Stomach (tissue), 9 donors: ENCODE results near the gene THAP3. TPM values are rescaled to one million over a fixed set of nuclear protein-coding genes. Genes with fewer than 3 reads are reported as not detected.

ENCODE experiments used
- DNase-seq, 2 donors: peaks; one replicate each; pipeline versions ENCODE4 v3.0.0 to v3.0.0-alpha.2; 2013 to 2019
- H3K27ac ChIP-seq, 5 donors: fragments of 200-600 bp in 4 of 5; sonication (generic) in 4 of 5; one replicate each; pipeline ENCODE4 v1.5.1; 2013 to 2019; ENCODE audit warnings: mild to moderate bottlenecking in 1 of 5, moderate library complexity in 1 of 5
- H3K27me3 ChIP-seq, 3 donors: fragments of 200-600 bp; sonication (generic); one replicate each; pipeline ENCODE4 v1.5.1; 2017 to 2019; ENCODE audit warnings: mixed run types in 1 of 3
- H3K36me3 ChIP-seq, 4 donors: fragments of 200-600 bp; sonication (generic); 1 replicate in 3 of 4; 2 replicates in 1 of 4; pipeline ENCODE4 v1.5.1; 2016 to 2019
- H3K4me1 ChIP-seq, 4 donors: fragments of 200-600 bp; sonication (generic); one replicate each; pipeline ENCODE4 v1.5.1; 2016 to 2019
- H3K4me3 ChIP-seq, 4 donors: fragments of 200-600 bp; sonication (generic) in 3 of 4; one replicate each; pipeline ENCODE4 v1.5.1; 2016 to 2019; ENCODE audit warnings: mild to moderate bottlenecking in 1 of 4
- H3K9me3 ChIP-seq, 4 donors: fragments of 200-600 bp; sonication (generic); one replicate each; pipeline ENCODE4 v1.5.1; 2016 to 2019
- CTCF ChIP-seq, 7 experiments: fragments of 450-650 bp in 4 of 7; fragments of 200-600 bp in 3 of 7; sonication (generic) in 3 of 7; IDR thresholded peaks; one replicate each; pipeline ENCODE4 v1.5.1; 2016 to 2019; ENCODE audit warnings: antibody characterized with exemption in 7 of 7, control low read depth in 2 of 7, mild to moderate bottlenecking in 1 of 7
- EP300 ChIP-seq: sonication (generic); formaldehyde crosslinking; IDR thresholded peaks from one replicate; pipeline ENCODE4 v1.6.1; 2017; ENCODE audit warnings: antibody characterized with exemption
- POLR2A ChIP-seq, 4 donors: fragments of 450-650 bp; IDR thresholded peaks; one replicate each; pipeline ENCODE4 v1.6.1; 2016; ENCODE audit warnings: antibody characterized with exemption in 4 of 4, control low read depth in 2 of 4, mild to moderate bottlenecking in 1 of 4, moderate library complexity in 1 of 4
- POLR2AphosphoS5 ChIP-seq, 3 donors: sonication (generic); formaldehyde crosslinking; IDR thresholded peaks; one replicate each; pipeline ENCODE4 v1.6.1; 2016; ENCODE audit warnings: antibody characterized with exemption in 3 of 3
- WGBS, 5 donors: extraction: QIAGEN DNeasy Blood & Tissue Kit in 3 of 5; methylation state at CpG; one replicate each; pipeline versions ENCODE4 v1.1.5 to v1.1.7; 2013 to 2018; 5-methylcytosine and 5-hydroxymethylcytosine counted together
- intact Hi-C: fragments of 100-400 bp; cut with DNase I; formaldehyde crosslinking; loops from one replicate; pipeline ENCODE4 v1.15.1; 2023; ENCODE audit warnings: low total_unique reads
- polyA plus RNA-seq, 3 donors: library from polyadenylated mRNA; stranded (reverse); fragments of 200-250 nt; gene quantifications; one replicate each; pipeline ENCODE4 v1.2.3, GENCODE V29; 2013
- total RNA-seq, 5 donors: library from RNA; depleted of rRNA; stranded (reverse); fragments of >200 nt; gene quantifications; one replicate each; pipeline versions ENCODE4 v1.1.0 to v1.2.3, GENCODE V29; 2014 to 2016
- donor health status: healthy with polysubstance abuse.
- donor health status: Bipolar disorder and iron deficiency.
- donor health status: healthy.

THAP3 gene
- total and polyA plus RNA-seq, 8 donors = 5.8 to 116 (median 17.3) TPM

GRCh38 chr1:6614019-6614928, 10.4 kb upstream of the THAP3 start:
- intact Hi-C loops = no loop called here
- peak overlapping the region; percentile 97 to 100 (median 100) for H3K4me3 ChIP-seq
- DNase-seq = peak; percentile 52 to 86
- H3K9me3 ChIP-seq = no peaks in the 10 kb centered on the region
- peaks cover 0 to 23% (median 20%) of the 10 kb centered on the region in 4 donors for H3K36me3 ChIP-seq
- H3K4me1 ChIP-seq = peaks cover 18 to 58% (median 41%) of the 10 kb centered on the region in 4 donors
- TF ChIP-seq POLR2AphosphoS5 (IDR thresholded peaks at IDR 0.05) = no peak
- no peak for TF ChIP-seq EP300
- no peak for TF ChIP-seq POLR2A (IDR thresholded peaks at IDR 0.05)
- TF ChIP-seq CTCF (IDR thresholded peaks at IDR 0.05) = no peak
- WGBS, 5 donors = 1 to 2% (median 1%) methylated on average over 22 to 112 of the region's 117 CpGs
- peak overlapping the region; percentile 90 to 96 (median 96) for H3K27ac ChIP-seq
- no peaks in the 10 kb centered on the region for H3K27me3 ChIP-seq

GRCh38 chr1:6614929-6615785, 9.5 kb upstream of the THAP3 start:
- Histone ChIP-seq H3K27me3 (no peaks in the 10 kb centered on the region), H3K4me3 (peak overlapping the region; percentile 97 to 100 (median 100)), H3K4me1 (peaks cover 18 to 50% (median 37%) of the 10 kb centered on the region in 4 donors), H3K36me3 (peaks cover 6 to 32% (median 29%) of the 10 kb centered on the region in 4 donors), H3K27ac (peak overlapping the region; percentile 43 to 96 (median 96)), H3K9me3 (no peaks in the 10 kb centered on the region)
- intact Hi-C loops = no loop called here
- peak in 1 of 2 donors; percentile 47 for DNase-seq
- TF ChIP-seq POLR2AphosphoS5 (IDR thresholded peaks at IDR 0.05) (no peak), CTCF (IDR thresholded peaks at IDR 0.05) (no peak), EP300 (no peak), POLR2A (IDR thresholded peaks at IDR 0.05) (no peak)
- 1 to 3% (median 2%) methylated on average over 48 to 82 of the region's 82 CpGs for WGBS, 5 donors

- Histone ChIP-seq H3K27me3 (no peaks in the 10 kb centered on the region), H3K4me3 (no peak overlapping the region), H3K9me3 (no peaks in the 10 kb centered on the region), H3K4me1 (peaks cover 5 to 31% (median 18%) of the 10 kb centered on the region in 4 donors), H3K36me3 (peaks cover 27 to 70% (median 65%) of the 10 kb centered on the region in 4 donors), H3K27ac (no peak overlapping the region)
- no peak for DNase-seq
- intact Hi-C loops = no loop called here
- TF ChIP-seq POLR2AphosphoS5 (IDR thresholded peaks at IDR 0.05) (no peak), CTCF (IDR thresholded peaks at IDR 0.05) (no peak), EP300 (no peak), POLR2A (IDR thresholded peaks at IDR 0.05) (no peak)
- WGBS, 5 donors = 76 to 99% (median 96%) methylated on average over 3 to 4 of the region's 4 CpGs
Observed at GRCh38 chr1:6619045-6619444, 5.6 kb upstream of the THAP3 start.
